HEK293T (cell line): ENCODE data around the gene RNASE2.
"Not testable (repeated sequence)": the region's sequence is repeated elsewhere in the genome, so short reads cannot be mapped to it uniquely, and the experiment has no call there.

Experiments used
- BHLHE40 ChIP-seq: fragments of 450-650 bp; IDR thresholded peaks from 2 replicates; pipeline ENCODE4 v1.6.1; 2016; ENCODE audit warnings: mild to moderate bottlenecking, moderate library complexity, borderline replicate concordance
- FOXA1 ChIP-seq: fragments of 450-650 bp; IDR thresholded peaks from 2 replicates; pipeline ENCODE4 v1.6.1; 2016; ENCODE audit warnings: mild to moderate bottlenecking
- FOXK2 ChIP-seq: fragments of 450-650 bp; IDR thresholded peaks from 2 replicates; pipeline ENCODE4 v1.6.1; 2016; ENCODE audit warnings: mild to moderate bottlenecking
- FOXM1 ChIP-seq: fragments of 450-650 bp; IDR thresholded peaks from 2 replicates; pipeline ENCODE4 v1.6.1; 2017; ENCODE audit warnings: mild to moderate bottlenecking, borderline replicate concordance
- NFRKB ChIP-seq: fragments of 450-650 bp; IDR thresholded peaks from 2 replicates; pipeline ENCODE4 v1.6.1; 2016; ENCODE audit warnings: mild to moderate bottlenecking, moderate library complexity
- PKNOX1 ChIP-seq: fragments of 450-650 bp; IDR thresholded peaks from 2 replicates; pipeline ENCODE4 v1.6.1; 2016
- SUZ12 ChIP-seq: fragments of 450-650 bp; IDR thresholded peaks from 2 replicates; pipeline ENCODE4 v1.6.1; 2016; ENCODE audit warnings: mild to moderate bottlenecking

- TF ChIP-seq SUZ12, FOXA1, NFRKB, FOXK2, BHLHE40, FOXM1, PKNOX1: not testable (repeated sequence)
Measured at GRCh38 chr14:20955538-20955873, 219 bp downstream of the RNASE2 start.
